ENCODE results near the gene LY6G5C. TPM values are rescaled to one million over a fixed set of nuclear protein-coding genes. Genes with fewer than 3 reads are reported as not detected.

Gene LY6G5C
- total RNA-seq, 1 experiment from 2014 or later: 1.7 TPM

DNA sequence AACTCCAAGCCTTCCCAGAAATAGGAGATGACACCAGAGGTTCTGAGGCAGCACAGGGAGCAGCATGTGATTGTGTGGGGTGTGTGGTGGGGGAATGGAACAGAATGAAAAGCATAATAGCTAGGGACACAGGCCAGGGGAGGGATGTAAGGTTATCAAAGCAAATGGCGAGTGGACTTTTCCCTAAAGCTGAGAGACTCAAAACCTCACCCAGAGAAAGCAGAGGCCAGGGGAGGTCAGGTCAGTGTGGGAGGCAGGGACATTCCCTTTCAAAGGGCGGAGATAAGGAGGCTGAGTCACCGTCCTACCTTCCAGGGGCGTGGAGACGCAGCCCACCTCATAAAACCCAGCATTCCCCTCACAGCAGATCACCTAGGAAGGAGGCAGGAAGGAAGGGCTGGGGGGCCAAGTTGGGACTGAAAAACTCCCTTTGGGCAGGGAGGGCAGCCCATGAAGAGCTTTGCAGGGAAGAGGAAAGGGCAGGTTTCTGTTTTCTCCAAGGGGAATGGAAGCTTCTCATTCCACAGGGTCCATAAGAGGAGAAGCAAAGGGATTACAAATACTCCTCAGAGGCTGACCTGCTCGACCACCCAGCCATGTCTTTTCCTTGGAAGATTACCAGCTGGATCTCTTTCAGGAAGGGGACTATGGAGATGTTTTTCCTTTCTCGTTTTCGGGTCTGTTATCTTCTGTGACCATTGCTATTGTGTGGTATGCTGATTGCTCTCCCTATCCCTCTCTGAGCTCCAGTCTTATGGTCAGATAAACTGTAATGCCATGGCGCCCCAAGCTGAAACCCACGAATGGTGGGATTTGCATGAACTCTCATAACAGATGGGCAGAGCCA, 9.6 kb upstream of the LY6G5C start:
- Histone ChIP-seq H3K36me3 (ENCODE audit: control insufficient read depth in 1 of 2, insufficient read depth in 2 of 2, low read length in 2 of 2) (peaks cover 13 to 25% of the 10 kb centered on the region in 2 experiments; a peak in 2 of 4 replicates), H3K4me1 (ENCODE audit: control insufficient read depth in 1 of 2, insufficient read depth in 2 of 2, low read length in 2 of 2) (peaks cover 11 to 16% of the 10 kb centered on the region in 2 experiments), H3K9me3 (ENCODE audit: control insufficient read depth in 1 of 2, insufficient read depth in 1 of 2, low read depth in 1 of 2, low read length in 2 of 2) (no peaks in the 10 kb centered on the region), H3K4me3 (replicated peaks in 1 of 2; ENCODE audit: low read depth in 1 of 2, low read length in 2 of 2) (no peak overlapping the region), H4K20me1 (ENCODE audit: insufficient read depth) (no peaks in the 10 kb centered on the region), H3K27me3 (ENCODE audit: insufficient read depth, low read length) (no peaks in the 10 kb centered on the region), H3K4me2 (ENCODE audit: low read length) (peak overlapping the region; percentile 47), H3K27ac (ENCODE audit: low read depth, low read length) (peak overlapping the region; percentile 23), H2AFZ (ENCODE audit: low read depth, low read length, poor library complexity, severe bottlenecking) (no peak overlapping the region), H3K9me2 (ENCODE audit: insufficient read depth) (no peaks in the 10 kb centered on the region), H3K9ac (ENCODE audit: low read length) (peak overlapping the region; percentile 30; the same call in 1 of the 2 replicates), H3K79me2 (ENCODE audit: insufficient read depth, low read length) (no peaks in the 10 kb centered on the region)
- ATAC-seq (peak; percentile 64), DNase-seq (ENCODE audit: low read depth, low spot score) (no peak)
- no TSS peak for BruUV-seq (replicated peaks)
- intact Hi-C loops (cut with micrococcal nuclease): no loop called here
- POLR2A ChIA-PET: interaction anchor here (1.0 to 1.4 kb wide), 2 partner anchors 13 to 137 kb away, joined by 3 to 5 read pairs; partner anchors contain the start of genes ABHD16A and HSPA1B
- TF ChIP-seq JUND (IDR thresholded peaks at IDR 0.05) (no peak), SIN3A (IDR thresholded peaks at IDR 0.05; ENCODE audit: low read depth) (no peak), ELF1 (IDR thresholded peaks at IDR 0.05; ENCODE audit: borderline replicate concordance, low read depth) (no peak), RAD21 (IDR thresholded peaks at IDR 0.05; ENCODE audit: low read depth) (no peak), YY1 (IDR thresholded peaks at IDR 0.05; ENCODE audit: extremely low read depth, insufficient replicate concordance, low read depth, low read length) (no peak)
- TF ChIP-seq, protein P1, sequence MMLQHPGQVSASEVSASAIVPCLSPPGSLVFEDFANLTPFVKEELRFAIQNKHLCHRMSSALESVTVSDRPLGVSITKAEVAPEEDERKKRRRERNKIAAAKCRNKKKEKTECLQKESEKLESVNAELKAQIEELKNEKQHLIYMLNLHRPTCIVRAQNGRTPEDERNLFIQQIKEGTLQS (IDR thresholded peaks at IDR 0.05): no peak
- TF ChIP-seq, protein P2, sequence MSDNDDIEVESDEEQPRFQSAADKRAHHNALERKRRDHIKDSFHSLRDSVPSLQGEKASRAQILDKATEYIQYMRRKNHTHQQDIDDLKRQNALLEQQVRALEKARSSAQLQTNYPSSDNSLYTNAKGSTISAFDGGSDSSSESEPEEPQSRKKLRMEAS (IDR thresholded peaks at IDR 0.05): no peak
- TF ChIP-seq, protein P3, sequence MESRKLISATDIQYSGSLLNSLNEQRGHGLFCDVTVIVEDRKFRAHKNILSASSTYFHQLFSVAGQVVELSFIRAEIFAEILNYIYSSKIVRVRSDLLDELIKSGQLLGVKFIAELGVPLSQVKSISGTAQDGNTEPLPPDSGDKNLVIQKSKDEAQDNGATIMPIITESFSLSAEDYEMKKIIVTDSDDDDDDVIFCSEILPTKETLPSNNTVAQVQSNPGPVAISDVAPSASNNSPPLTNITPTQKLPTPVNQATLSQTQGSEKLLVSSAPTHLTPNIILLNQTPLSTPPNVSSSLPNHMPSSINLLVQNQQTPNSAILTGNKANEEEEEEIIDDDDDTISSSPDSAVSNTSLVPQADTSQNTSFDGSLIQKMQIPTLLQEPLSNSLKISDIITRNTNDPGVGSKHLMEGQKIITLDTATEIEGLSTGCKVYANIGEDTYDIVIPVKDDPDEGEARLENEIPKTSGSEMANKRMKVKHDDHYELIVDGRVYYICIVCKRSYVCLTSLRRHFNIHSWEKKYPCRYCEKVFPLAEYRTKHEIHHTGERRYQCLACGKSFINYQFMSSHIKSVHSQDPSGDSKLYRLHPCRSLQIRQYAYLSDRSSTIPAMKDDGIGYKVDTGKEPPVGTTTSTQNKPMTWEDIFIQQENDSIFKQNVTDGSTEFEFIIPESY (IDR thresholded peaks at IDR 0.05; ENCODE audit: extremely low read depth, insufficient replicate concordance, low read length): no peak
- CTCF ChIA-PET: interaction anchor here (0.7 to 1.3 kb wide), 4 partner anchors 13 to 172 kb away, joined by 3 to 7 read pairs (median 4); partner anchors contain the start of genes ABHD16A and NEU1
- RAD21 ChIA-PET (ENCODE audit: low non-redundant PET in 1 of 2, low total read pairs in 2 of 2, uncharacterized antibody in 2 of 2, unreplicated experiment in 2 of 2): no interaction called here
